ENCODE data around the gene THSD4.

GRCh38 chr15:71599418-71600151, 484.3 kb downstream of the THSD4 start:
- no peak for TF ChIP-seq CTCF (IDR thresholded peaks at IDR 0.05)
- TF ChIP-seq POLR2A (IDR thresholded peaks at IDR 0.05) = no peak

Data from upper lobe of left lung (tissue), 4 donors.